K562 (cell line): ENCODE data around the gene ZNF143. TPM values are rescaled to one million over a fixed set of nuclear protein-coding genes. Genes with fewer than 3 reads are reported as not detected.
A peak's percentile ranks its signal among the peaks of the same experiment; 100 is the strongest.

Experiments
- ATAC-seq: fragments of 200-7000 bp; cut with Tn5 transposase; 3 replicates; pipeline ENCODE4 v1.9.1; 2020; ENCODE audit warnings: moderate library complexity
- BruUV-seq: library from RNA; stranded (reverse); fragments of 400-500 nt; replicated peaks from 2 replicates; lab custom pipeline; 2021; lab: Mats Ljungman, UMichigan
- CTCF ChIA-PET: fragments of 300-600 bp; formaldehyde crosslinking; extraction: SDS; loops from one replicate; lab custom pipeline; 2021; ENCODE audit warnings: low intra/inter-chr PET ratio; lab: Yijun Ruan, JAX
- POLR2A ChIA-PET: fragments of 300-600, 350-650 bp; sonication (Branson Sonifier 250); formaldehyde crosslinking; extraction: SDS; loops from one replicate; lab custom pipeline; 2021; ENCODE audit warnings: antibody characterized with exemption, inconsistent platforms; lab: Yijun Ruan, JAX
- DNase-seq, 4 experiments: peaks; one replicate each; pipeline versions ENCODE4 v3.0.0 to v3.0.0-alpha.2; 2011 to 2018; ENCODE audit warnings: low spot score in 3 of 4, mixed read lengths in 3 of 4; ENCODE audit errors: extremely low read depth in 1 of 4
- FAIRE-seq: peaks from 2 replicates; lab custom pipeline; 2011; peaks lifted over from hg19 to GRCh38; lab: Jason Lieb, UNC
- H2AFZ ChIP-seq: 2 replicates; pipeline ENCODE4 v1.6.0; 2011; ENCODE audit warnings: low read depth, low read length, control low read depth, inconsistent platforms
- H3K27ac ChIP-seq: fragments of 200-600 bp; 3 replicates; pipeline ENCODE4 v1.8.0; 2011; ENCODE audit warnings: low read depth, mild to moderate bottlenecking, control low read depth, inconsistent platforms, low read length, moderate library complexity, mixed read lengths; ENCODE audit errors: extremely low read depth
- H3K27me3 ChIP-seq, 2 experiments: fragments of 300-600 bp in 1 of 2; 2 replicates in 1 of 2; 3 replicates in 1 of 2; pipeline versions ENCODE4 v1.6.0 to v1.8.0; 2011; ENCODE audit warnings: inconsistent platforms in 2 of 2, low read length in 2 of 2, mild to moderate bottlenecking in 1 of 2, mixed read lengths in 1 of 2, moderate library complexity in 1 of 2; ENCODE audit not compliant: control insufficient read depth in 2 of 2, insufficient read depth in 2 of 2
- H3K36me3 ChIP-seq: fragments of 300-600 bp; 3 replicates; pipeline ENCODE4 v1.8.0; 2011; ENCODE audit warnings: mild to moderate bottlenecking, low read length, inconsistent platforms; ENCODE audit not compliant: control insufficient read depth, insufficient read depth
- H3K4me1 ChIP-seq, 2 experiments: fragments of 200-600 bp in 1 of 2; replicated peaks in 1 of 2; 2 replicates in 1 of 2; 3 replicates in 1 of 2; pipeline versions ENCODE4 v1.5.1 to v1.8.0; 2011; ENCODE audit warnings: inconsistent platforms in 2 of 2, low read length in 2 of 2, mild to moderate bottlenecking in 1 of 2, mixed read lengths in 1 of 2, moderate library complexity in 1 of 2; ENCODE audit not compliant: control insufficient read depth in 2 of 2, insufficient read depth in 2 of 2
- H3K4me2 ChIP-seq: 2 replicates; pipeline ENCODE4 v1.6.1; 2011; ENCODE audit warnings: low read length, control low read depth, inconsistent platforms, mixed read lengths; ENCODE audit not compliant: insufficient read depth
- H3K4me3 ChIP-seq: fragments of 200-600 bp; sonication (generic), shearing (Covaris generic); 2 replicates; pipeline ENCODE4 v1.5.1; 2016; ENCODE audit warnings: control low read depth, inconsistent platforms
- H3K79me2 ChIP-seq: fragments of 200-600 bp; 3 replicates; pipeline ENCODE4 v1.8.0; 2011; ENCODE audit warnings: low read length, inconsistent platforms; ENCODE audit not compliant: control insufficient read depth, insufficient read depth
- H3K9ac ChIP-seq, 2 experiments: 2 replicates each; pipeline versions ENCODE4 v1.6.0 to v1.6.1; 2011; ENCODE audit warnings: low read depth in 2 of 2, low read length in 2 of 2, control low read depth in 1 of 2, inconsistent platforms in 1 of 2, mild to moderate bottlenecking in 1 of 2, mixed read lengths in 1 of 2; ENCODE audit not compliant: insufficient read depth in 1 of 2
- H3K9me1 ChIP-seq: one replicate; pipeline ENCODE4 v1.6.0; 2011; ENCODE audit warnings: inconsistent platforms, mild to moderate bottlenecking, low read length, moderate library complexity; ENCODE audit not compliant: control insufficient read depth, insufficient read depth
- H3K9me3 ChIP-seq: replicated peaks from 2 replicates; pipeline ENCODE4 v1.5.1; 2011; ENCODE audit warnings: low read depth, low read length, inconsistent platforms; ENCODE audit not compliant: control insufficient read depth, insufficient read depth
- H4K20me1 ChIP-seq: replicated peaks from 2 replicates; pipeline ENCODE4 v1.6.1; 2011; ENCODE audit warnings: low read length, inconsistent platforms, mixed read lengths; ENCODE audit not compliant: control insufficient read depth, insufficient read depth
- CREB3 ChIP-seq: fragments of 450-650 bp; conservative IDR thresholded peaks from 2 replicates; pipeline ENCODE4 v1.6.1; 2016; ENCODE audit warnings: missing genetic modification characterization, low read depth, mild to moderate bottlenecking, missing compliant biosample characterization, moderate library complexity
- ELF2 ChIP-seq: fragments of 250-450 bp; sonication (Bioruptor Pico); IDR thresholded peaks from 2 replicates; pipeline ENCODE4 v1.5.0; 2021; ENCODE audit warnings: mild to moderate bottlenecking
- HDAC2 ChIP-seq: fragments of 450-650 bp; IDR thresholded peaks from 2 replicates; pipeline ENCODE4 v1.6.1; 2016; ENCODE audit warnings: mild to moderate bottlenecking
- NR1H2 ChIP-seq: sonication (generic); formaldehyde crosslinking; IDR thresholded peaks from 2 replicates; pipeline ENCODE4 v1.4.0; 2020; ENCODE audit warnings: mild to moderate bottlenecking, missing genetic modification reagents
- SMC3 ChIP-seq: conservative IDR thresholded peaks from 2 replicates; pipeline ENCODE4 v1.6.1; 2011; ENCODE audit warnings: low read depth, low read length, improper control_type of control experiment; ENCODE audit not compliant: insufficient read depth
- SREBF2 ChIP-seq: sonication (generic); formaldehyde crosslinking; IDR thresholded peaks from 2 replicates; pipeline ENCODE4 v1.4.0; 2020; ENCODE audit warnings: mild to moderate bottlenecking, missing genetic modification reagents
- ZNF24 ChIP-seq: fragments of 450-650 bp; IDR thresholded peaks from 2 replicates; pipeline ENCODE4 v1.6.1; 2016
- ZZZ3 ChIP-seq: fragments of 450-650 bp; IDR thresholded peaks from 2 replicates; pipeline ENCODE4 v1.6.1; 2016; ENCODE audit warnings: antibody characterized with exemption, mild to moderate bottlenecking, moderate library complexity
- WGBS: fragments of 100-300 bp; shearing (Covaris generic); methylation state at CpG from one replicate; pipeline ENCODE4 v1.1.6; 2016; ENCODE audit warnings: low coverage, mixed read lengths; ENCODE audit not compliant: insufficient coverage; ENCODE audit errors: missing lambda C conversion rate; 5-methylcytosine and 5-hydroxymethylcytosine counted together
- in situ Hi-C: fragments of 300-500 bp; cut with MboI; formaldehyde crosslinking; loops from 4 replicates; pipeline ENCODE4 v1.15.0; 2018; ENCODE audit warnings: inconsistent platforms, mixed read lengths
- intact Hi-C: fragments of 100-400 bp; cut with micrococcal nuclease; formaldehyde crosslinking; loops from 2 replicates; pipeline ENCODE4 v1.14.2; 2022
- polyA plus RNA-seq, 8 experiments: library from polyadenylated mRNA; depleted of rRNA in 4 of 8; stranded (reverse) in 5 of 8; unstranded in 3 of 8; fragments of >200 nt; fragmentation: Nextera tagmentation in 2 of 8; fragmentation: Illumina TruSeq in 1 of 8; extraction: Ambion mirVana in 2 of 8; extraction: Trizol in 1 of 8; gene quantifications; 2 replicates each; pipeline versions ENCODE4 v1.2.1 to v1.2.3, GENCODE V29; 2011 to 2014; ENCODE audit warnings: inconsistent platforms in 1 of 8, missing spikeins in 1 of 8
- total RNA-seq, 7 experiments: library from RNA; depleted of rRNA in 6 of 7; stranded (reverse); fragments of >200 nt in 6 of 7; fragmentation: Illumina TruSeq in 2 of 7; extraction: Trizol in 2 of 7; gene quantifications; 2 replicates each; pipeline versions ENCODE4 v1.2.1 to v1.2.3, GENCODE V29; 2011 to 2021; ENCODE audit warnings: low replicate concordance in 1 of 7
- TF ChIP-seq, protein P1 (sequence below): sonication (generic); formaldehyde crosslinking; IDR thresholded peaks from 2 replicates; pipeline ENCODE4 v1.4.0; 2020; ENCODE audit warnings: mild to moderate bottlenecking, missing genetic modification reagents
- TF ChIP-seq, protein P2 (sequence below): sonication (generic); IDR thresholded peaks from 2 replicates; pipeline ENCODE4 v1.6.1; 2016

The ZNF143 gene
- total and polyA plus RNA-seq, 9 of the 15 experiments (the other 6 are each of a cell fraction or from before 2014, with no cell fraction given), result 18.4 to 58.5 (median 27.1) TPM

DNA sequence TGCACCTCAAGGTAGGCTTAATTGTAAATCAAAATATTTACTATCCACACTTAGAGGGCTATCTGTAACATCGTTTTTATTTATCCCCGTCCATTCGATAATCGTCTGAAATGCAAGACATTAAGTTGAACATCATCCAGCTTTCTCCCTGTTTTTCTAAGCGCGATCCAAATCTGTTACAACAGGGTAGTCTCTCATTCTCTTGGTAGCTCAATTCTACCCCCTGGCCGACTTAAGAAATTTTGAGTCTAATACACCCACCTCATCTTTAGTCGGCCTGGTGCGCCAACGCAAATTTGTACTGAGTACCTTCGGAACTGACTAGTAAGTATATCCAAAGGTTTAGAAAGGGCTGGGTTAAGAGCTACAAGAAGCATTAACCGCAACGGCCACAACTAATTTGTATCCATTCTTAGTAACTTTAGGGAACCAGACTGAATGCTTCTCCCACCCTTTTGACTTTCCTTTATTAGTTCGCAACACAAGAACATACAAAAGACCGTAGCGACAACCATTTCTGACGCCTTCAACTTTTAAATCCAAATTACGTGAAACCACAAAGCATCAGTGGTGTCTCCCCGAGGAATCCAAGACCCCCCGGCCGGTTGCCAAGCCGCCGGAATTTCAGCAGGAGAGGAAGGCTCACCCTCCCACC is 1.0 kb upstream of the ZNF143 start:
- Histone ChIP-seq H2AFZ (peak overlapping the region; percentile 70), H3K79me2 (peaks cover 52% of the 10 kb centered on the region), H3K4me2 (peak overlapping the region; percentile 92), H3K4me3 (peak overlapping the region; percentile 80), H3K9me1 (no peaks in the 10 kb centered on the region), H3K9me3 (no peaks in the 10 kb centered on the region), H3K36me3 (0 out of 3 replicates have a peak, but pooled peaks cover 2% of the 10 kb centered on the region), H4K20me1 (no peaks in the 10 kb centered on the region), H3K9ac (peak overlapping the region; percentile 96 to 100), H3K27ac (peak overlapping the region; percentile 99), H3K4me1 (peaks cover 13 to 15% of the 10 kb centered on the region in 2 experiments; a peak in 4 of 5 replicates), H3K27me3 (no peaks in the 10 kb centered on the region)
- ChIA-PET POLR2A (interaction anchor here (0.6 to 4.6 kb wide), 47 partner anchors 10 to 395 kb away, joined by 3 to 45 read pairs (median 5); partner anchors contain the start of genes DENND5A, IPO7, TMEM41B and WEE1), CTCF (interaction anchor here (0.7 kb wide), 1 partner anchor 64 kb away, joined by 3 read pairs; no protein-coding TSS in a partner anchor)
- DNase-seq, result peak in 1 of 4 experiments; percentile 61
- WGBS, result under 1% methylated on average over 23 of the region's 23 CpGs
- ATAC-seq, result peak; percentile 5; the same call in 1 of the 3 replicates
- in situ Hi-C loops (no loop called here), intact Hi-C loops (loop anchor here (5.0 to 10.0 kb wide), 2 partner anchors 115 to 153 kb away; partner anchors contain the start of gene WEE1)
- BruUV-seq, result TSS peak; percentile 91
- peak; percentile 37 for FAIRE-seq
- TF ChIP-seq CREB3 (tag), result no peak
- TF ChIP-seq ELF2 (CRISPR knock-in tag), result no peak
- 0 out of 2 replicates have a peak, but pooled peaks have one; percentile 18 for TF ChIP-seq SMC3
- TF ChIP-seq, protein P1, sequence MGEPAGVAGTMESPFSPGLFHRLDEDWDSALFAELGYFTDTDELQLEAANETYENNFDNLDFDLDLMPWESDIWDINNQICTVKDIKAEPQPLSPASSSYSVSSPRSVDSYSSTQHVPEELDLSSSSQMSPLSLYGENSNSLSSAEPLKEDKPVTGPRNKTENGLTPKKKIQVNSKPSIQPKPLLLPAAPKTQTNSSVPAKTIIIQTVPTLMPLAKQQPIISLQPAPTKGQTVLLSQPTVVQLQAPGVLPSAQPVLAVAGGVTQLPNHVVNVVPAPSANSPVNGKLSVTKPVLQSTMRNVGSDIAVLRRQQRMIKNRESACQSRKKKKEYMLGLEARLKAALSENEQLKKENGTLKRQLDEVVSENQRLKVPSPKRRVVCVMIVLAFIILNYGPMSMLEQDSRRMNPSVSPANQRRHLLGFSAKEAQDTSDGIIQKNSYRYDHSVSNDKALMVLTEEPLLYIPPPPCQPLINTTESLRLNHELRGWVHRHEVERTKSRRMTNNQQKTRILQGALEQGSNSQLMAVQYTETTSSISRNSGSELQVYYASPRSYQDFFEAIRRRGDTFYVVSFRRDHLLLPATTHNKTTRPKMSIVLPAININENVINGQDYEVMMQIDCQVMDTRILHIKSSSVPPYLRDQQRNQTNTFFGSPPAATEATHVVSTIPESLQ (CRISPR knock-in tag), result peak; percentile 71; the same call in 1 of the 2 replicates
- TF ChIP-seq NR1H2 (CRISPR knock-in tag), result 0 out of 2 replicates have a peak, but pooled peaks have one; percentile 49
- no peak for TF ChIP-seq SREBF2
- no peak for TF ChIP-seq ZNF24
- no peak for TF ChIP-seq ZZZ3
- TF ChIP-seq HDAC2, result no peak
- TF ChIP-seq, protein P2, sequence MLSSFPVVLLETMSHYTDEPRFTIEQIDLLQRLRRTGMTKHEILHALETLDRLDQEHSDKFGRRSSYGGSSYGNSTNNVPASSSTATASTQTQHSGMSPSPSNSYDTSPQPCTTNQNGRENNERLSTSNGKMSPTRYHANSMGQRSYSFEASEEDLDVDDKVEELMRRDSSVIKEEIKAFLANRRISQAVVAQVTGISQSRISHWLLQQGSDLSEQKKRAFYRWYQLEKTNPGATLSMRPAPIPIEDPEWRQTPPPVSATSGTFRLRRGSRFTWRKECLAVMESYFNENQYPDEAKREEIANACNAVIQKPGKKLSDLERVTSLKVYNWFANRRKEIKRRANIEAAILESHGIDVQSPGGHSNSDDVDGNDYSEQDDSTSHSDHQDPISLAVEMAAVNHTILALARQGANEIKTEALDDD, result peak; percentile 88
